ENCODE measurements around the gene TBX3. TPM values are rescaled to one million over a fixed set of nuclear protein-coding genes. Genes with fewer than 3 reads are reported as not detected.
"Not testable (repeated sequence)": the region's sequence is repeated elsewhere in the genome, so short reads cannot be mapped to it uniquely, and the experiment has no call there.

TBX3 gene
- polyA plus RNA-seq, result 1 to 10 TPM; 1.7 to 3.1 TPM

DNA sequence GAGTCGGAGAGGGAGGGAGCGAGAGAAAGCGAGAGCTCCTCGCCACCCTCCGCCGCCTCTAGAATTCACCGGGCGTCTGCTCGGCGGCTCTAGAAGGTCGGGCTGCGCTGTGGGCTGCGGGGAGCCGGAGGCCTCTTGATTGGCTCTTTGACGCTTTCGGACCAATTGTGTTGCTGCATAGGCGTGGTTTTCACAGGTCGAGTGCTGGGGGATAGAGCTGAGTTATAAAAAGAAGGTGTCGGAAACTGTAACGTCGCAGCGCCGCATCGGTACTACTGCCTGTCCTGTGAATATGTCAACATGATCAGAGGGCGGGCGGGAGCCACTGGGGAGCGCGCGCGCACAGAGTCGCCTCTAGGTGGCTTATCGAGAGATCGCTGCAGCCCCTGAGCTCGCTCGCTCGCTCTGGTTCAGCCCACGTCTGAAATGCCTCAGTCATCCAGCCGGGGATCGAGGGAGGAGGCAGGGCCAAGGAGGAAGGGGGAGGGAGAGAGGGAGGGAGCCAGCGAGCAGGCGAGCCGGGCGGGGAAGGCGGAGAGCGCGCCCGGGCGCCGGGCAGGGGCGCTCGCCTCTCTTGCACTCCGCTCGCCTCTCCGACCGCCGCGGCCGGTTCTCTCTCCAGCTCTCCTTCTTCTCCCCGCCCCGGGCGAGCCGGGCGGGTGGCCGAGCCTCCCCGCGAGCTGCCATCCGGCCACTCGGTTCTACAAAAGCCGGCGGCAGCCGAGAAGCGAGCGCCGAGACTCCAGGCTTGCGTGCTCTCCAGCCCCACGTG, at the start of gene TBX3:
TSS of gene TBX3 (minus strand) at position 78 of the 772 bp plus-strand sequence. CDS start 975 bp downstream, outside the sequence.
- peak within 1 kb of the TSS; percentile 91 to 93 for H3K27ac ChIP-seq (ENCODE audit: low read depth in 2 of 2, low read length in 1 of 2)
- H3K27me3 ChIP-seq (ENCODE audit: control insufficient read depth in 1 of 2, insufficient read depth in 2 of 2, low read length in 2 of 2), result peaks cover 3% of the 10 kb centered on the region in 2 donors
- WGBS, 2 donors, result 1 to 2% methylated on average over 76 of the region's 76 CpGs
- H3K36me3 ChIP-seq (ENCODE audit: control insufficient read depth in 2 of 2, insufficient read depth in 2 of 2, low read length in 1 of 2), result no peaks in the 10 kb centered on the region
- H3K4me1 ChIP-seq (ENCODE audit: control insufficient read depth in 2 of 2, insufficient read depth in 2 of 2, low read length in 1 of 2), result no peaks in the 10 kb centered on the region
- H3K9me3 ChIP-seq (ENCODE audit: control insufficient read depth in 2 of 2, insufficient read depth in 1 of 2, low read depth in 1 of 2, low read length in 1 of 2), result no peaks in the 10 kb centered on the region
- peak within 1 kb of the TSS; percentile 62 to 73 for H3K4me3 ChIP-seq (ENCODE audit: low read depth in 1 of 2, low read length in 2 of 2)

DNA sequence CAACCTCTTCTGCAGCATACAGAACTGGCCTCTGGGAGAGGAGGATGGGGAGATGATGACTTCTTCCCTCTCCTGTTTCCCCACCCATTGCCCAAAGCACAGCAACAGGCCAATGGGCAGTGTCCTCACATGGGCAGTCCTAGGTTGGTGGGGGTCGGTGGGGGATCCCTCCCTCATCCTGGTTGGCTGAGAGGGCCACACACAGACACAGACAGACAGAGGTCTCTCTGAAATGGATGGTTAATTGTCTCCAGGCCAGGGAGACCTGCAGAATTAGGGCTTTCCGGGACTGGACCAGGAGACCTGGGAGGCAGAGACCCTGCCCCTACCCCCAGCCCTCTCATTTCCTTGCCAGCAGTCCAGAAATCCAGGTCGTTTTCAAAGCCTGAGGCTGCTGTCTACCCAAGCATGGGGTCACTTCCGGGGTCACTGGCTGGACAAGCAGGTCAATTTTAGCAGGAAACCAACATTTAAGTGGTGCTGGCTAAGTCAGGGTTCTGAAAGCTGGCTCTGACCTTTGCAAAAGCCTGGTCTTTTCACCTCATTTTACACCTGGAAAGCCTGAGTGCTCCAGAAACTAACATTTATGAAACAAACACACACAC, 48.6 kb upstream of the TBX3 start:
- peaks cover 0 to 4% of the 10 kb centered on the region in 2 donors for H3K4me1 ChIP-seq (ENCODE audit: control insufficient read depth in 2 of 2, insufficient read depth in 2 of 2, low read length in 1 of 2)
- peaks cover 3 to 5% of the 10 kb centered on the region in 2 donors for H3K27me3 ChIP-seq (ENCODE audit: control insufficient read depth in 1 of 2, insufficient read depth in 2 of 2, low read length in 2 of 2)
- 59 to 65% methylated on average over 4 of the region's 4 CpGs for WGBS, 2 donors
- no peak overlapping the region for H3K4me3 ChIP-seq (ENCODE audit: low read depth in 1 of 2, low read length in 2 of 2)
- no peaks in the 10 kb centered on the region for H3K36me3 ChIP-seq (ENCODE audit: control insufficient read depth in 2 of 2, insufficient read depth in 2 of 2, low read length in 1 of 2)
- H3K27ac ChIP-seq (ENCODE audit: low read depth in 2 of 2, low read length in 1 of 2), result no peak overlapping the region
- peaks cover 0 to 3% of the 10 kb centered on the region in 2 donors for H3K9me3 ChIP-seq (ENCODE audit: control insufficient read depth in 2 of 2, insufficient read depth in 1 of 2, low read depth in 1 of 2, low read length in 1 of 2)

DNA sequence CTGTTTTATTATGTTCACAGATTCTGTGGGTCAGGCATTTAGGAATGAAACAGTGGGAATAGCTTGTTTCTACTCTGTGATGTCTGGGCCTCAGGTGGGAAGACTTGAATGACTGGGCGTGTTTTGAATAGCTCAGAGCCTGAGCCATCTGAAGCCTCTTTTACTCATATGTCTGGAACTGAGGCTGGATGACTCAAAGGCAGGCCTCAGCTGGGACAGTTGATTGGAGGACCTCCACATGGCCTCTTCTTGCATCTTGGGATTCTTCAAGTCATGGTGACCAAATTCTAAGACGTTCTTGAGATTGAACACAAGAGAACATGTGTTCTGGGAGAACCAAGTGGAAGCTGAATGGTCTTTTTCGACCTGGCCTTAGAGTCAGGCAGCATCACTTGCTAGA, 45.8 kb upstream of the TBX3 start:
- Histone ChIP-seq H3K9me3 (ENCODE audit: control insufficient read depth in 2 of 2, insufficient read depth in 1 of 2, low read depth in 1 of 2, low read length in 1 of 2) (no peaks in the 10 kb centered on the region), H3K27ac (ENCODE audit: low read depth in 2 of 2, low read length in 1 of 2) (no peak overlapping the region), H3K4me1 (ENCODE audit: control insufficient read depth in 2 of 2, insufficient read depth in 2 of 2, low read length in 1 of 2) (no peaks in the 10 kb centered on the region), H3K36me3 (ENCODE audit: control insufficient read depth in 2 of 2, insufficient read depth in 2 of 2, low read length in 1 of 2) (no peaks in the 10 kb centered on the region), H3K4me3 (ENCODE audit: low read depth in 1 of 2, low read length in 2 of 2) (no peak overlapping the region), H3K27me3 (ENCODE audit: control insufficient read depth in 1 of 2, insufficient read depth in 2 of 2, low read length in 2 of 2) (peaks cover 3 to 5% of the 10 kb centered on the region in 2 donors)
- WGBS, 2 donors, result 73 to 82% methylated on average over 3 of the region's 3 CpGs

DNA sequence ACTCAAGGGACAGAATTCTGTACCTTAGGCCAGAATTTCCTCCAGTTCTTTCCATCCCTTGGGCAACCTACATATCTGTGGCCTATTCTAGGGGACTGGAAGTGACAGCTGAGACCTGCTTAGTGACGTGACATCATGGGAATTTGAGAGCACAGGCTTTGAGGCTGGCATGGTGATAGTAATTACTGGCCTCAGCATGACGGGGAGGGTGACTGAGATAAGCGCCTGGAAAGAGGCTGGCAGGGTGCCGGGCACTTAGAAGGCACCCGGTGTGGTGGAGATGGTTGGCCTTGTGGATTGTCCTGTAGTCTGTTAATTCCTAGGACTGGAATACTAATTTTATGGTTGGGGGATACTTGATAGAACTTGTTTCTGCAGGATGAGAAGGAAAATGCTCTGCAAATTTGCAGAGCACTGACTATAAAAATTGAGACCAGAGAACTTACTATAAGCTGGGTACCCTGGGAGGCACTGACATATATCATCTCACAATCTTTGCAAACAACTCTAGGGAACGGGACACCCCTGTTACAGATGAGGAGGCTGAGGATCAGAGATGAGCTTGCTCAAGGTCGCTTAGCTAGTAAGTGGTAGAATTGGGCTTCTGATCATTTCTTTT, 42.2 kb upstream of the TBX3 start:
- WGBS, 2 donors, result 62 to 85% methylated on average over 7 of the region's 7 CpGs

DNA sequence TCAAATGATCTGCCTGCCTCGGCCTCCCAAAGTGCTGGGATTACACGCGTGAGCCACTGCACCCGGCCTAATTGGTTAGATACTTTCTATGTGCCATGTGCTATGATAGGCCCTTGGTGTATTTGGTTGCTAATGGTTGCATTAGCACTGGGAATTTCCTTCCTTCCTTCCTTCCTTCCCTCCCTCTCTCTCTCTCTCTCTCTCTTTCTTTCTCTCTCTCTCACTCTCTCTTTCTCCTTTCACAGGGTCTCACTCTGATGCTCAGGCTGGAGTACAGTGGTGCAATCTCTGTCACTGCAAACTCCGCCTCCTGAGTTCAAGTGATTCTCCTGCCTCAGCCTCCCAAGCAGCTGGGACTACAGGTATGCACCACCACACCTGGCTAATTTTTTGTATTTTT, 38.2 kb upstream of the TBX3 start:
- H3K36me3 ChIP-seq (ENCODE audit: control insufficient read depth in 2 of 2, insufficient read depth in 2 of 2, low read length in 1 of 2); H3K27ac ChIP-seq (ENCODE audit: low read depth in 2 of 2, low read length in 1 of 2); H3K4me1 ChIP-seq (ENCODE audit: control insufficient read depth in 2 of 2, insufficient read depth in 2 of 2, low read length in 1 of 2); H3K9me3 ChIP-seq (ENCODE audit: control insufficient read depth in 2 of 2, insufficient read depth in 1 of 2, low read depth in 1 of 2, low read length in 1 of 2); H3K27me3 ChIP-seq (ENCODE audit: control insufficient read depth in 1 of 2, insufficient read depth in 2 of 2, low read length in 2 of 2); H3K4me3 ChIP-seq (ENCODE audit: low read depth in 1 of 2, low read length in 2 of 2): not testable (repeated sequence)
- WGBS, 2 donors, result 91% methylated on average over 5 of the region's 5 CpGs

More for the DNA sequence above, 42.2 kb upstream of the TBX3 start:
- Histone ChIP-seq H3K4me1 (ENCODE audit: control insufficient read depth in 2 of 2, insufficient read depth in 2 of 2, low read length in 1 of 2) (no peaks in the 10 kb centered on the region), H3K27me3 (ENCODE audit: control insufficient read depth in 1 of 2, insufficient read depth in 2 of 2, low read length in 2 of 2) (no peaks in the 10 kb centered on the region), H3K9me3 (ENCODE audit: control insufficient read depth in 2 of 2, insufficient read depth in 1 of 2, low read depth in 1 of 2, low read length in 1 of 2) (no peaks in the 10 kb centered on the region), H3K4me3 (ENCODE audit: low read depth in 1 of 2, low read length in 2 of 2) (no peak overlapping the region), H3K36me3 (ENCODE audit: control insufficient read depth in 2 of 2, insufficient read depth in 2 of 2, low read length in 1 of 2) (no peaks in the 10 kb centered on the region), H3K27ac (ENCODE audit: low read depth in 2 of 2, low read length in 1 of 2) (no peak overlapping the region)

DNA sequence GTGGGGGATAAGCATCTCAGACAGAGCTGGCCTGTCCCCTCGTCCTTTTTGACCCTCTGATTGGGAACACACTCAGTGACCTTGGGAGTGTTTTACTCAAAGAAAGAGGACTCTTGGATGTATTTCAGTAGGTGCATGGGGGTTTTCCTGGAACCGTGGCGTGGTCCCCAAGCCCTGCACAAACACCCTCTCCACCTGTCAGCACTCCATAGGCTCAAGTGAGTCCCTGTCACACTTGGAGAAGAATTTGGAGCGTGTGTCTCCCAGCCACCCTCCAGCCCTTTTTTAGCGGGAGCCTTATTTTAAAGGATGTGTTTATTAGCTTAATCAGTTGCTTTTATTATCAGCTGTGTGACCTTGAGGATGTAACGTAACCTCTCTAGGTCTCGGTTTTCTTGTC, 37.3 kb upstream of the TBX3 start:
- Histone ChIP-seq H3K27me3 (ENCODE audit: control insufficient read depth in 1 of 2, insufficient read depth in 2 of 2, low read length in 2 of 2) (no peaks in the 10 kb centered on the region), H3K27ac (ENCODE audit: low read depth in 2 of 2, low read length in 1 of 2) (no peak overlapping the region), H3K4me3 (ENCODE audit: low read depth in 1 of 2, low read length in 2 of 2) (no peak overlapping the region), H3K9me3 (ENCODE audit: control insufficient read depth in 2 of 2, insufficient read depth in 1 of 2, low read depth in 1 of 2, low read length in 1 of 2) (no peaks in the 10 kb centered on the region), H3K36me3 (ENCODE audit: control insufficient read depth in 2 of 2, insufficient read depth in 2 of 2, low read length in 1 of 2) (no peaks in the 10 kb centered on the region), H3K4me1 (ENCODE audit: control insufficient read depth in 2 of 2, insufficient read depth in 2 of 2, low read length in 1 of 2) (no peaks in the 10 kb centered on the region)
- WGBS, 2 donors, result 67 to 72% methylated on average over 7 of the region's 7 CpGs

DNA sequence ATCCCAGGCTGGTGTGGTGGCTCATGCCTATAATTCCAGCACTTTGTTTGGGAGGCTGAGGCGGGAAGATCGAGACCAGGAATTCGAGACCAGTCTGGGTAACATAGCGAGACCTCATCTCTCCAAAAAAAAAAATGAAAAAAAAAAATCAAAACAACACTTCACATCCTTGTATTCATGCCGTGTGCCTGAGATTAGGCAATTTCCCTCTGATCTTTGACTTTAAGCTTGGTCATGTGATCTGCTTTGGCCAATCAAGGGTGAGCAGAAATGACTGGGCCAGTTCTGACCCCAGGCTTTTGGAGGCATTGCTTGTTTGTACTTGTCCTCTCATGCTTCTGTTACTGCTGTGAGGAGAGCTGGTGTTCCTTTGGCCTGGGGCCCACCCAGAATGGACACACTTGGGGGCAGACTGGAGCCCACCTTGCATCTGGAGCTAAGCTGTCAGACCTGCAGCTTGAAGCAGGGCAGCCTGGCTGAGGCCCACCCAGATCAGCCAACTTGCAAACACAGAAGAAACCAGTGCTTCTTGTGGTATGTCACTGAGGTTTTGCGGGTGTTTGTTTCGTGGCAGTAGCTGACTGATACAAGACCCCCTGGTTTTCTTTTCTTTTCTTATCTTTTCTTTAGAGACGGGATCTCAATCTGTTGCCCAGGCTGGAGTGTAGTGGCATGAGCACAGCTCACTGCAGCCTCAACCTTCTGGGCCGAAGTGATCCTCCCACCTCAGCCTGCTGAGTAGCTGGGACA, 29.7 kb upstream of the TBX3 start:
- H3K4me3 ChIP-seq (ENCODE audit: low read depth in 1 of 2, low read length in 2 of 2), result no peak overlapping the region
- H3K36me3 ChIP-seq (ENCODE audit: control insufficient read depth in 2 of 2, insufficient read depth in 2 of 2, low read length in 1 of 2), result no peaks in the 10 kb centered on the region
- H3K27ac ChIP-seq (ENCODE audit: low read depth in 2 of 2, low read length in 1 of 2), result no peak overlapping the region
- H3K4me1 ChIP-seq (ENCODE audit: control insufficient read depth in 2 of 2, insufficient read depth in 2 of 2, low read length in 1 of 2), result no peaks in the 10 kb centered on the region
- H3K27me3 ChIP-seq (ENCODE audit: control insufficient read depth in 1 of 2, insufficient read depth in 2 of 2, low read length in 2 of 2), result no peaks in the 10 kb centered on the region
- no peaks in the 10 kb centered on the region for H3K9me3 ChIP-seq (ENCODE audit: control insufficient read depth in 2 of 2, insufficient read depth in 1 of 2, low read depth in 1 of 2, low read length in 1 of 2)
- WGBS, 2 donors, result 91 to 94% methylated on average over 9 of the region's 9 CpGs

DNA sequence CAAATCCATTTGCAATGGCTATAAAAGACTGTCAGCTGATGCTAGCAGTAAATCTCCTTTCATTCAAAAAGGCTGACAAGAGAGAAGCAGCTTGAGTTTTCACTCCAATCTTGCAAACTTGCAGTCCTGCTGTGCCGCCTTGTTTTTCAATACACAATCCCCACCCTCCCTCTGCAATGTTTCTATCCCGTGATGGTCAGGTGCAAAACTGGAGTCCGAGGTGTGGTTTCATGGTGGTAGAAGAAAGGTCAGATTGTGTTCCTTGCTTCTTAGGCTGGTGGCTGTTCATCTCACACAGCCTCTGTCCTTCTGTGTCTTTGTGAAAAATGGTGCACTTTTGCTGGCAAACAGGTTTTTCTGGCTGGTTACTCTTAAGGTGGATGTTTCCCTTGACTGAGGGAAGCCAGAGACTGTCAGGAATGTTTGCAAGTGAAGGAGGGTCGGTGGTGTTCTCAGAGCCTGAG, 27.7 kb upstream of the TBX3 start:
- Histone ChIP-seq H3K36me3 (ENCODE audit: control insufficient read depth in 2 of 2, insufficient read depth in 2 of 2, low read length in 1 of 2) (no peaks in the 10 kb centered on the region), H3K27ac (ENCODE audit: low read depth in 2 of 2, low read length in 1 of 2) (no peak overlapping the region), H3K27me3 (ENCODE audit: control insufficient read depth in 1 of 2, insufficient read depth in 2 of 2, low read length in 2 of 2) (no peaks in the 10 kb centered on the region), H3K4me1 (ENCODE audit: control insufficient read depth in 2 of 2, insufficient read depth in 2 of 2, low read length in 1 of 2) (no peaks in the 10 kb centered on the region), H3K9me3 (ENCODE audit: control insufficient read depth in 2 of 2, insufficient read depth in 1 of 2, low read depth in 1 of 2, low read length in 1 of 2) (no peaks in the 10 kb centered on the region), H3K4me3 (ENCODE audit: low read depth in 1 of 2, low read length in 2 of 2) (no peak overlapping the region)
- WGBS, 2 donors, result 17 to 42% methylated on average over 4 of the region's 4 CpGs

DNA sequence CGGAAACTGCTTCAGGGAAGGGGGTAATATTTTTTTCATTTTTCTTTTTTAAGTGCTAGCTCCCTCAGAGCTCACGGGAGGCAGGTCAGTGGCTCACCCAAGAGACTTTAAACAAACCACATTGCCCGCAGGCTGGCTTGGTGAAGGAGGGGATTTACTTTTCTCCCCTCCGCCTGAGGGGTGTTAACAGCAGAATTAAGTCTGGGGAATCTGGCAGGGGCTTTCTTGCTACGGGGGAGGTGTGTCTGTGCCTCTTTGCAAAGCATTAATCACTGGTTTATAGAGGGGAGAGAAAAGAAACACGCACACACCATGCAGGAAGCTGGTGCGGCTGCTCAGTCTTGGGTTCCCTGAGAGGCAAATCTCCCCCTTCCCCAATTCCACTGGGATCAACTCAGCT, 26.2 kb upstream of the TBX3 start:
- Histone ChIP-seq H3K27me3 (ENCODE audit: control insufficient read depth in 1 of 2, insufficient read depth in 2 of 2, low read length in 2 of 2) (no peaks in the 10 kb centered on the region), H3K9me3 (ENCODE audit: control insufficient read depth in 2 of 2, insufficient read depth in 1 of 2, low read depth in 1 of 2, low read length in 1 of 2) (no peaks in the 10 kb centered on the region), H3K4me1 (ENCODE audit: control insufficient read depth in 2 of 2, insufficient read depth in 2 of 2, low read length in 1 of 2) (no peaks in the 10 kb centered on the region), H3K36me3 (ENCODE audit: control insufficient read depth in 2 of 2, insufficient read depth in 2 of 2, low read length in 1 of 2) (no peaks in the 10 kb centered on the region), H3K4me3 (ENCODE audit: low read depth in 1 of 2, low read length in 2 of 2) (no peak overlapping the region), H3K27ac (ENCODE audit: low read depth in 2 of 2, low read length in 1 of 2) (no peak overlapping the region)
- WGBS, 2 donors, result 26 to 35% methylated on average over 7 of the region's 7 CpGs

All from esophagus (tissue), 2 donors.